Midbrain (tissue), 1 donor: ENCODE data around the gene TACO1.

ENCODE experiments used
- DNase-seq: peaks from one replicate; lab custom pipeline; 2025; lab: John Stamatoyannopoulos, UW

TACO1 gene

DNA sequence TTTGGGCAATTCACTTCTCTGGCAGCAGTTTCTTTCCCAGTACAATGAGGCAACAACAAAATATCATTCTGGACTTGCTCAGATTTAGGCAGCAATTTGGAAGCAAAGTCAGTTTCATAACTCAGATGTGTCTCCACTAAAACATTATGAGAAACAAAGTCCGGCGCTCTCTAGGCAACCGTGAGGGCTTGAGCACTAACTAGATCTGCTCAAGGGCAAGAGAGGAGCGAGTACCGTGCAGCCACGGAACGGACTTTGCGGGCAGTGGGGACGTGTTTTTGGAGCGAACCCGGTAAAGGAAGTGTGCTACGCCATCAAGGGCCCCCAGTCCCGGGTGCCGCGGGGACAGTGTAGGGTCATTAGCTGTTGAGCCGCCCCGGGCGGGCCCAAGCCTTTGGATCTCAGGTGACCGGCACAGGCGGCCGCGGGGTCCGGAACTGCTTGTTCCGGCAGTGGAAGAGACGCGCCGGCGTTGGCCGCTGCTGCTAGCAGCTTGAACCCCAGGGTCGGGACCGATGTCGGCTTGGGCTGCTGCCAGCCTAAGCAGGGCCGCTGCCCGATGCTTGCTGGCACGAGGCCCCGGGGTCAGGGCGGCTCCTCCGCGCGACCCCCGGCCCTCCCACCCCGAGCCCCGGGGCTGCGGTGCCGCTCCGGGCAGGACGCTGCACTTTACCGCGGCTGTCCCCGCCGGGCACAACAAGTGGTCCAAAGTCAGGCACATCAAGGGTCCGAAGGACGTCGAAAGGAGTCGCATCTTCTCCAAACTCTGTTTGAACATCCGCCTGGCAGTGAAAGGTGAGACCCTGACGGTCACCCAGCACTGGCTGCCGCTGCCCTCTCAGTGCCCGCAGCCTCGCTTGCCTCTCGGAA, at the start of gene TACO1:
Gene TACO1, plus strand, starts transcription at position 327 of the 870 bp plus-strand sequence. Its CDS starts 189 bp downstream, at position 516.
- peak; percentile 89 for DNase-seq

DNA sequence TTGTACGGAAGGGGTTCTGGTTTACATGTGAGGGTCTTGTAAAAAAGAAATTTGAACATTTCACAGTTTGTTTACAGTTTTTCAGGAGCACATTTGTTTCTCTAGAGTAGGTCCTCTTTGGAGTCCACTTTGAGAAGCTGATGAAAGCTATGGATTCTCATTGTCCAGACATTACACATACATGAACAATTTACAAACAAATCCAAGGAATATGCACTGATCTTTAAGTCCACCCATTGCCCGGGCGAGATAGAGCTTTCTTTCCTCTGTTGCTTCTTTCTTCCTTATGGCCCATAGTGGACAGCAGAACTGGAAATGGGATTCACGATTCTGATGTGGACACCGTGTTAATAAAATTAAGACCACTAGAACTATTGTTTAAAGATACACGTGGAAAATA, 48.5 kb upstream of the TACO1 start:
- no peak for DNase-seq

DNA sequence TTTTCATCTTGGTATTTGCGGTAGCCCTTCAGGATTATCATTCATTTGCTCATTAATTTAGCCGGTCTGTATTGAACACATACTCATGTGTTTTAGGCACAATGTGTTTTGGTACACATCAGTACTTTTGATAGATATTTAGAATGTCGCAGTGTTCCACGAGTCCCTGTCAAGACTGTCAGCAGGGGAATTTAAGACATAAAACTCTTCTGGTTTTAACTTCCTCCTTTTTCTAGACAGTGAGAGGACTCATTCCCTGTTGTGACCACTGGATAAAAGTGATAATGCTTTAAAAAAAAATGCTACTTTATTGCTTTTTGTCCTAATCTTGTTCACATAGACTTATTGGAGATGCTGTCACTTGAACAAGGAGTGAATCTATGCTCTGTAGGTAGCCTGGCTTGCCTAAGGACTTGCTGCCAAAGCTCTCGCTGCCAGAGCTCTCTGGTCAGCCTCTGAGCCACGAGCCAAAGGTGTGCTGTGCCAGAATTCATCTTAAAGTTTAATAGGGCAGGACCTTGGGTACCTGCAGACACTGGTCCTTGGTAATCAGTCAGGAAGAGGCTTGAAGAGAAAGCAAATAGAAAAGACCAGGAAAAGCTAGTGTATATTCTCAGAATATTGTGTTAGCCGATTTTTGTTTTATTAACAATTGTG, 45.1 kb upstream of the TACO1 start:
- no peak for DNase-seq

DNA sequence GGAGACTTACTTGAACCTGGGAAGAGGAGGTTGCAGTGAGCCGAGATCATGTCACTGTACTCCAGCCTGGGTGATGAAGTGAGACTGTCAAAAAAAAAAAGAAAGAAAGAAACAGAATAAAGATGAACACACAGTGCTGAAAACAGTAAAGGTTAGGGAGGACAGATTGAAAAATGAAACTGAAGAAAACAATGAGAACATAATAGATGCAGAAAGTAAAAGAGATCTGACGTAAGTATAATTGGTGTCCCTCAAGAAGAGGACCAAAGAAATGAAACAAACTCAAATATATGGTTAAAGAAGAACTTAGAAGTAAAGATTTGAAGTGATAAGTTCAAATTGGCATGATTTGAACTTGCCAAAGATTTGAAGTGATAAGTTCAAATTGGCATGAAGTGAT, 43.3 kb upstream of the TACO1 start:
- DNase-seq: no peak

DNA sequence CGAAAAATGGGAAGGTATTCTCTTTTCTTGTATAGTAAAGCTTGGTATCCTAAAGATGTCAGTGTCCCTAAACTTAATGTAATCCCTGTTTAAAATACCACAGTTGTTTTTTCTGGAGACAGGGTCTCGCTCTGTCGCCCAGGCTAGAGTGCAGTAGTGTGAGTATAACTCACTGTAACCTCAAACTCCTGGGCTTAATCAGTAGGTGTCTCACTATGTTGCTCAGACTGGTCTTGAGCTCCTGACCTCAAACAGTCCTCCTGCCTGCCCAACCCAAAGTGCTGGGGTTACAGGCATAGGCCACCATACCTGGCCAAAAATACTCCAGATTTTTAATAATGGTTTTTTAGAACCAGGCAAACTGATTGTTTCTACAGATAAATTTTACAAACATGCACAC, 42.3 kb upstream of the TACO1 start:
- no peak for DNase-seq

DNA sequence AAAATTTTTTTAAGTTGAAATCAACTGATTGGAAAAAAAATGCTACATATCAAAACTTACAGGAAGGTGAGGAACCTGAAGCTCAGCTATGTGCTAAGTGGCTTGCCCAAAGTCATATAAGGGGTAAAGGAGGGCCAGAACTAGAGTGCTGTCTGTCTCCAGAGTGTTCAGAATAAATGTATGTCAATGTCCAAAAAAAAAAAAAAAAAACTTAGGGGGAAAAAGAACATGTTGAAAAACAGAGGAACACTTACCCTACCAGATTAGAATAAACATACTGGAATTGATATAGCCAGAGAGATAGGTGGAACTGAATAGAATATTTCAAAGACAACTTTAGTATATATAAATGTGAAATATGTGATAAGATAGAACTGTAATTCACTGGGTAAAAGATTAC, 38.9 kb upstream of the TACO1 start:
- no peak for DNase-seq

DNA sequence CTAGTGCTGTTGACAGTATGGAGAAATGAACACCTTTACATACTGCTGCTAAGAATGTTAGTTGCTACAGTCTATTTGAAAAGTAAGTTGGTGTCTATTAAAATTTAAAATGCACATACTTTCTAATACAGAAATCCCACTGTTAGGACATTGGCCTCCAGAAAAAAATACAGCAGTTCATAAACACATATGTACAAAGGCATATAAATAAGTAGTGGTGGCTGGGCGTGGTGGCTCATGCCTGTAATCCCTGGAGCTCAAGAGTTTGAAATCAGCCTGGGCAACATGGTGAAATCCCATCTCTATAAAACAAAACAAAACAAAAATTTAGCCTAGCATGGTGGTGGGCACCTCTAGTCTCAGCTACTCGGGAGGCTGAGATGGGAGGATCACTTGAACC, 37.4 kb upstream of the TACO1 start:
- no peak for DNase-seq

DNA sequence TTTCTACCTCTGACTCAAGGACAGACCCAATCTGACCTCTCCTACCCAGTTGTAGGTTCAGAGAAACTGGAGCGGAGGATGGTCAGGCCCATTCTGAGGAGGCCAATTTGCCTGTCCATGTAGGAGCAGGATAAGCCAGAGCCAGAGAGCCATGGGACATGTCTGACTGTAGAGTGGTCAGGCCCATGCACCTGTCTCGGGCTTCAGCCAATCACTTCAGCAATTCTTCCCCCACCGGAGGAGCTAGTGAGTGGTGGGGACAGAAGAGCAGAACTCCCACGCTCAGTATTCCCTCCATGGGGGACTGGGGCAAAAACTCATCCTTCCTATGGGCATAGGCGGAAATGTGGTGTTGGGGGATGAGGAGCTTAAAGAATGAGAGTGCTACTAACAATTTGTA, 36.1 kb upstream of the TACO1 start:
- DNase-seq: no peak

DNA sequence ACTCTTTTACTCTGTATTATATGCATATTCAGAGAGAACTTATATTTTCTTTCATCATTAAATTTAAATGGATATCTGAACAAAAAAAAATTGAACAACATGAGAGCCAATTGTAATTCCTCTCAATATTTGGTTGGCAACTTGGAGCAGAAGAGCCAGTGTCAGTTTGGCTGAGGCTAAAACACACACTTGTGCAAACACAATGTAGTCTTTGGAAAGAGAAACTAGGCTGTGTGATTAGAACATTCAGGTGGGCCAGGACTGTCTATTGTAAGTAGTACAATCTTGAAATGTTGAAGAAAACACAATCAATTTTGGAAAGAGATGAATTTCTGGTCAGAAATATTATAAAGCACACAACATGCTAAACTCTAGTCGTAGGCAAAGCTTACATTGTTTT, 33.5 kb upstream of the TACO1 start:
- DNase-seq: no peak

DNA sequence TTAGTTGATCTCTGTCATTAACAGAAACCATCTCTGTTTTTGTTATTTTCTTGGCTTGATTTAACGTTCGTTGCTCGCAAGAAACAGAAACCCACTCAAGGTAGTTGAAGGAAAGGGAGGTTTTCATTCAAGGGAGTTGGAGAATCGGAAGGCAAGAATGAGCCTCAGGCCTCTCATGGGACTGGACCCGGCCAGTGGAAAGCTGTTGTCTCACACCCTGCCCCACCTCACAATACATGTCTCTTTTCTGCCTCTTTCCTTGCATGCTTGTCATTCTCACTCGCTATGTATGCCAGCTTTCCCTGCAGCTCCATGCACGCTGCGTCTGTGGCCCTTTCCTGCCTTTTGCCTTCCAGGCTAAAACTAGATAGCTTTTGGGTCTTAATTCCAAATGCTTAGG, 32.1 kb upstream of the TACO1 start:
- DNase-seq: no peak

DNA sequence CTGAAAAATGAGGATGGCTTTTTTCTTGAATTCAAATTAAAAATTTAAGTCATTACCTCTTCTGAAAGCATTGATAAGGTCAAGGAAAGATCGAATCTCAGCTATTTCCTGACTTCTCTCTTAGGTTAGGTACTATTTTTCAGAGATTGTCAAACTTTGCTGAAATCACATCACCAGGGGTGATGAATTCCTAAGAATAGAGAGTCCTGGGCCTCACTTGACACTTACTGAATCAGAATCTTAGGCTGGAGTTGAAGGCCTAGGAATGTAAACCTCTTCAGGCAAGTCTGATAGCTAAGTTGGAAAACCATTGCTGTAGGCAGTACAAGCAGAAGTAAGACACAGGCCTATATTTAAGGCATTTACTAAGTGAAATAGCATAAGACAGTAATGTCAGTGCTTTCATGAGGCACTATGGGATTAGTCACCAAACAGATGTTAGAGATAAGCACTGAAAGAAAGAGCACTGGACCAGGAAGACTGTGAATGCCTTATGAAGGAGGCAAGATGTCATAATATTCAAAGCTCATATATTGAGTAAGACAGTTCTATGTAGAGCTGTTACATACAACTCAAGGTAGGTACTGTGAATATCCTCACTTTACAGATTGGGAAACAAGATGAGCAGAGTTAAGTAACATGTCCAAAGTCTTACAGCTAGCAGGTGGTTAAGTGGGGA, 28.9 kb upstream of the TACO1 start:
- no peak for DNase-seq

DNA sequence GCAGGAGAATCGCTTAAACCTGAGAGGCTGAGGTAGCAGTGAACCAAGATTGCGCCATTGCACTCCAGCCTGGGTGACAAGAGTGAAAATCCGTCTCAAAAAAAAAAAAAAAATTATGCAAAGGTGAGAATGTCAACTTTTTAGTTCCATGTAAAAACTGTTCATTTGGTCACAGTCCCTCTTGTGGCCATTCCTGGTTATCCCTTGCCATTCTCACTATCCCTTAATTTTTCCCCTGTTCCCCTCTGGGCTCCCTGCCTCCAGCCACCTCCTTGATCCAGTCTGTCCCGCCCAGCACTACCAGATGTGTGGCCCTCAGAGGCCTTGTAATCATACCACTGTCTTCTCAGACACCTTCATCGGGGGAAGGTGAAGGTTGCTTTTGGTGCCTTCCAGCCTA, 27.1 kb upstream of the TACO1 start:
- DNase-seq: no peak

DNA sequence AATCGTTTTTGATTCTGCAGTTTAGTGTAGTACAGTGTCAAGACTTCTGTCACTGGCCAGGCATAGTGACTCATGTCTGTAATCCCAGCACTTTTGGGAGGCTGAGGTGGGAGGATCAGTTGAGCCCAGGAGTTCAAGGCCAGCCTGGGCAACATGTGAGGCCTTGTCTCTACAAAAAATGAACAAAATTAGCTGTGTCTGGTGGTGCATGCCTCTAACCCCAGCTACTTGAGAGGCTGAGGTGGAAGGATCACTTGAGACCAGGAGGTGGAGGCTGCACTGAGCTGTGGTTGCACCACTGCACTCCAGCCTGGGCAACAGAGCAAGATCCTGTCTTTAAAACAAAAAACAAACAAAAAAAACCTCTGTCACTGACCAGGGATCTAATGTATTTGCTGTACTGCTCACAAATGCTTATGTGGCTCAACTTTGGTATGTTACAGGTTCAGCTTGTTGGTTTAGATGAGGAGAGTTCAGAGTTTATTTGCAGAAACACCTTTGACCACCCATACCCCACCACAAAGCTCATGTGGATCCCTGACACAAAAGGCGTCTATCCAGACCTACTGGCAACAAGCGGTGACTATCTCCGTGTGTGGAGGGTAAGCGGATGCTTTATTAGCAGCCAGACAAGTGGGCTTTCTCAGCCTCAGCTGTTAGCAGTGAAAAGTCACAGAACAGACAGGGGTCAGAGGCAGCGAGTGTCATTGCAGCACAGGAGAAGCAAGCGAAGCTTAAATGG, 22.5 kb upstream of the TACO1 start:
- DNase-seq: no peak

DNA sequence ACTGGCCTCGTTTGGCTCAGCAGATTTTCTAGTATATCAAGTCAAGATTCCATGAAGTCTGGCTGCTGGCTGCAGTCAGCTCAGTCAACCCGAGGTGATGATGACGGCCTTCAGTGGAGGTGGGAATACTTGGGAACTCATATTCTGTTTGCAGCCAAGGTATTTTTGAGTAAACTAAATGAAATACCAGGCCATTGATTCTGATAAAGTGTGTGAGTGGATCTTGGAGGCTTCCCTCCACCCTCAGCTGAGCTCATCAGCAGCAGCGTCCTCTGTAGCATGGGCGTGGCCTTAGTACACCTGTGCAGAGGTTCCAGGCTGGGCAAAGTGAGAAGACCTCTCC, 22.0 kb upstream of the TACO1 start:
- no peak for DNase-seq

DNA sequence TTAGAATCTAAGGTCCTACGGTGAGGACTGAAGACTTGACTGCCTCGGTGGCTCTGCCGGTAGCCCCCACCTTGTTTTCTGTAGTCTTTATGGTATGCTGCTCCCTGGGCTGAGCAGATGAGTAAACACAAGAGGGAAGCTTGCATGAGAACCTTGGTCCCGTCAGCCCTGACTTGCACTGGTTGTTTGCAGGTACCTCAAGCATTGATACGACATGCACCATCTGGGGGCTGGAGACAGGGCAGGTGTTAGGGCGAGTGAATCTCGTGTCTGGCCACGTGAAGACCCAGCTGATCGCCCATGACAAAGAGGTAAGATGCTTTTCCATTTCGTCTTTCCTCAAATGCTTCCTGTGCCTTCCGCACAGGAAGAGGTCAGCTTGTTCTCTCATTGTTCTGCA, 21.1 kb upstream of the TACO1 start:
- DNase-seq: no peak

DNA sequence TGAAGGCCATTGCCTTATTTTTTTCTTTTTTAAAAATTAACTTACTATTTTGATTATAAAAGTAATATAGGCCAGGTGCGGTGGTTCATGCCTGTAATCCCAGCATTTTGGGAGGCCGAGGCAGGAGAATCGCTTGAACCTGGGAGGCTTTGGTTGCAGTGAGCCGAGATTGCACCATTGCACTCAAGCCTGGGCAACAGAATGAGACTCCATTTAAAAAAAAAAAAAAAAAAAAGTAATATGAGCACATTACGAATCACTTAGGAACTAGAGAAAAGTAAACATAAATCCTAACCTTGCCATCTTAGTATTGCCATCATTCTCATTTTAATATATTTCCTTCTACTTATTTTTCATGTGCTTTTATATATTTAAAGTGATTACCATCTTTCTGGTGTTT, 12.9 kb upstream of the TACO1 start:
- no peak for DNase-seq

DNA sequence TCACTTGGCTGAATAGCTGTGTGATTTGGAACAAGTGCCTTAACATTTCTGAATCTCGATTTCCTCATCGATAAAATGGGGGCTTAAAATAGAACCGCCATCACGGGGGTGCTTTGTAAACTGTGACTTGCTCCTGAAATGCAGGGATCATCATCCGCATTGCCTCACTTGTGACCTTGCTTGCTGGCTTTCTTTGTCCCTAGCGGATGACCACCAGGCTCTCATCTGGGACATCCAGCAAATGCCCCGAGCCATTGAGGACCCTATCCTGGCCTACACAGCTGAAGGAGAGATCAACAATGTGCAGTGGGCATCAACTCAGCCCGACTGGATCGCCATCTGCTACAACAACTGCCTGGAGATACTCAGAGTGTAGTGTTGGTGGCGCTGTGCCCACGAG, 11.9 kb upstream of the TACO1 start:
- no peak for DNase-seq

DNA sequence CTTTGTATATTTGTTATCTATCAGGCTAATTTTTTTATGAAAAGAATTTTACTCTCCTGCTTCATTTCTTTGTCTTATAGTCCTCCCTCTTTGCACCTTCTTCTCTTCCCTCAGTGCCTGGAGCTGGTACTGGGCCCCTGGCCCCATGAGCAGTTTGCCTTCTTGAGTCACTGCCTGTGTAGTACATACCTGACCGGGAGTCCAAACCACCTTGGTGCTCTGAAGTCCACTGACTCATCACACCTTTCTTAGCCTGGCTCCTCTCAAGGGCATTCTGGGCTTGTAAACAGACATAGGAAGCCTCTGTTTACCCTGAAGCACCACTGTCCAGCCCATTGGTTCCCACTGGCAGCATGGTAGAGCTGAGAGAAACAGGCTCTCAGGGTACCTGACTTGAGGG, 11.0 kb upstream of the TACO1 start:
- no peak for DNase-seq

DNA sequence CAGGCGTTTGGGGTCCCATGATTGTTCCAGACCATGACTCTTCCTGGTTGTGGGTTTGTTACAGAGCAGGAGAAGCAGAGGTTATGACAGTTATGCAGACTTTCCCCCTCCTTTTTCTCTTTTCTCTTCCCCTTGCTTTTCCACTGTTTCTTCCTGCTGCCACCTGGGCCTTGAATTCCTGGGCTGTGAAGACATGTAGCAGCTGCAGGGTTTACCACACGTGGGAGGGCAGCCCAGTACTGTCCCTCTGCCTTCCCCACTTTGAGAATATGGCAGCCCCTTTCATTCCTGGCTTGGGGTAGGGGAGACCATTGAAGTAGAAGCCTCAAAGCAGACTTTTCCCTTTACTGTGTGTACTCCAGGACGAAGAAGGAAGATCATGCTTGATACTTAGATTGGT, 7.9 kb upstream of the TACO1 start:
- no peak for DNase-seq

DNA sequence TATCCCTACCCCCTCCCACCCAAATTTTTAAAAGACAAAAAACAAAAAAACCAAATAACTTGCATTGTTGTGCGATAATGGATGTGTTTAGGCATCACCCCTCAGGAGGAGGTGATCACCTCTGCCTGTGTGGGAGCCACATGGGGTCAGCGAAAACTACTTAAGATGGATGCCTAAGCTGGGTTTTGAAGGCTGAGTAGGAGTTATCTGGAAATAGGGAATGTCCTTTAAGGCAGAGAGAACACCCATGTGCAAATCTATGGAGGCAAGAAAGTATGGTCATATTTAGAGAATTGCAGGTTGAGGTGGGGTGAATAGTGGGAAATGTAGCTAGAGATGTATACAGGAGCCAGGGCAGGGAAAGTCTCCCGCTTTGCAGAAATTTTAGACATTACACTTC, 5.6 kb upstream of the TACO1 start:
- no peak for DNase-seq

DNA sequence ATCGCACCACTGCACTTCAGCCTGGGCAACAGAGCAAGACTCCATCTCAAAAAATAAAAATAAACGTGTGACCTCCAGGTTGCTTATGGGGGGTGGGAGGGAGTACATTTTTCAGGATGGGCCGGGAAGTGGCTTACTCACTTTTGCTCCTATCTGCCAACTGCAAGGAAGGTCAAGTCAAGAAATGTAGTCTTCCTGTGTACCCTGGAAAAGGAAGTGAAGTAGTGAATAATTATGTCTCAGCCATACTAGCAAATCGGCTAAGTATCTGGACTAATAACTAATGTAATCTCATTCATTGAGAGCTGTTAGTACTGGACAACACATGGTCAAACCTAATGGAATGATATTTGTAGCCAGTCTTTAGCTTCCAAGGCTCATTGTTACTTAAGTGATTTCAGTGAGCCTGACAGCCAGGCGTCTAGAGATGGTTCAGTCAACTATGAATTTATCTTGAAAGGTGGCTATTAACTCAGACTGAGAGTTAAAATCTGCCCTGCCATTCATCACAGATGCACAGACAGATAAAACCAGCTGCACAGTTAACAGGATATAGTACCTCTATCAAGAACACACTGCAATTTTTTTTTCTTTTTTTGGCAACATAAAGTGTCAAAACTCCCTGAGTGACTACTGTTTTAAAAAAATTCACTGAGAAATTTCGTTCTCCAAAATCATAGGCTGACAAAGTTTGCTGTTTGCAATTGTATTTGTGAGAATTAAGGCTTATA, 3.7 kb upstream of the TACO1 start:
- no peak for DNase-seq

DNA sequence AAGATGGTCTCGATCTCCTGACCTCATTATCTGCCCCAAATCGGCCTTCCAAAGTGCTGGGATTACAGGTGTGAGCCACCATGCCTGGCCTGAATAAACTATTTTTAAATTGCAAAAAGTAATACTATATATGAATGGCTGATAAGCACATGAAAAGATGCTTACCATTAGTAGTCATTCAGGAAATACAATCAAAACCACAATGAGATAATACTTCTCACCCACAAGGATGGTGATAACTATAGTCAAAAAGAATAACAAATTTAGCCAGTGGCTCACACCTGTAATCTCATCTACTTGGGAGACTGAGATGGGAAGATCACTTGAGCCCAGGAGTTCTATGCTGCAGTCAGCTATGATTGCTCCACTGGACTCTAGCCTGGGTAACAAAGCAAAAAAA, 2.4 kb upstream of the TACO1 start:
- no peak for DNase-seq
